Measurements from ENCODE around the gene TNNI2.

The TNNI2 gene

DNA sequence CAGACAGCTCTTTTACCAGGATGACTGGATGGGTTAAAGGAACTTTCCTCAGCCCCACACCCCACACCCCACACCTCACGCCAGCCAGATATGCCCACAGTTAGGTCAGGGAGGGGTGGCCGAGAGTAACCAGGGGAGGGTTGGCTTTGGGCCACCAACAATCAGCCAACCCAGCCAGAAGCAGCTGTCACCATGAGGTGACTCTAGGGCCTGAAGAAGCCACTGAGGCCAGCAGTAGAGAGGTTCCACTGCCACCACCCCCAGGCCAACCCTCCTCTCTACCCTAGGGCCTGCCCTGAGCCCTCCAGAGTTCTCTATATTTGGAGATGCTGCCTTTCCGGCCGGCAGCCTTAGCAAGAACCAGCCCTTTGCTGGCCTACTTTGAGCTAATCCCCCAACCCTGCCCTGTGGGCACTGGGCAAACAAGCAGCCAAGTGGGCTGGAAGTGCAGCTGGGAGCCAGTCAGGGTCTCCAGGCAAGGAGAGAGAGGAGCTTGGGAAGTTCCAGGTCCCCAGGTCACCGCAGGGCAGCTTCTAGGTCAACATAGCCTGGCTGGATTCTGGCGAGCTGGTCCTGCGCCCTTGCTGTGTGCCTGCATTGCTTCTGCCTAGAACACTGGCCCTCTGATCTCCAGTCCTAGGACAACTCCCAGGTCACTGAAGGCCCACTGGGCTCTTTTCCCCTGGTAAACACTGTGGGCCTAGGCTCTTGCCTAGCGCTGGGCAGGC, 16.0 kb upstream of the TNNI2 start:
- DNase-seq, result no peak

DNA sequence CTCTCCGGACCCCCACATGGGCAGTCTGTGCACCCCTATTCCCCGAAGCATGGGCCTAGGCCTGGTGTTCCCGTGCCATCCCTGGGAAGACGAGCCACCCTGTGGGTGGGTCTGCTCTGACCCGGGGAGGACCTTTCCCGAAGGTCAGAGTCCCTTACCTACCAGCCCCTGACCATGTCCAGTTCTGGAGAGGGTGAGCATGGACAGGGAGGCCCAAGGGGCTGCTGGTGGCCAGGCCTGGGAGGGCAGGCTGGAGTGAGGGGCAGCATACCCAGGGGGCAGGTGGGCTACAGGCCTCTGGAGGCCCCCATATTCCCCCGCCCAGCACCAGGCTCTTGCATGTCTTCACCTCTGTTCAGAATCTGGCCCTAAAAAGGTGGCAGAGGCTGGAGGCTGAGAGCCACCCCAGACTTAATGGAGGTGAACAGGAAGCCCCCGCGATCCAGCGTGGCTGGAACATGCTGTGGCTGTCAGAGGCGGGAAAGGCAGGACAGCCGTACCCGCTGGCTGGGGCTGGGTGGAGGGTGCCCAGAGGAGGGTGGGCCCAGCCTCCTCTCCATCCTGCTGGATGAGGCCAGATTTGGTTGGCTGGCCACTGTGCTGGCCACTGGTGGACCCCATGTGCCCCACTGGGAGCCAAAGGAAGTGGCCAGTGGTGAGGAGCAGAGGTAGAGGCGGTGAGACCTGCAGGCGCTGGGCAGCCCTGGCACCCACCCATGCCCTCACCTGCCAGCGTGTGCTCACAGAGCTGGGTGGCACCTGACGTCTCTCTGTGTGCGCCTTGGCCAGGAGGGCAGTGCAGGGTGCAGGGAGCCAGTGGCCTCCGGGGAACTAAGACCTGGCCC, 15.2 kb upstream of the TNNI2 start:
- no peak for DNase-seq

DNA sequence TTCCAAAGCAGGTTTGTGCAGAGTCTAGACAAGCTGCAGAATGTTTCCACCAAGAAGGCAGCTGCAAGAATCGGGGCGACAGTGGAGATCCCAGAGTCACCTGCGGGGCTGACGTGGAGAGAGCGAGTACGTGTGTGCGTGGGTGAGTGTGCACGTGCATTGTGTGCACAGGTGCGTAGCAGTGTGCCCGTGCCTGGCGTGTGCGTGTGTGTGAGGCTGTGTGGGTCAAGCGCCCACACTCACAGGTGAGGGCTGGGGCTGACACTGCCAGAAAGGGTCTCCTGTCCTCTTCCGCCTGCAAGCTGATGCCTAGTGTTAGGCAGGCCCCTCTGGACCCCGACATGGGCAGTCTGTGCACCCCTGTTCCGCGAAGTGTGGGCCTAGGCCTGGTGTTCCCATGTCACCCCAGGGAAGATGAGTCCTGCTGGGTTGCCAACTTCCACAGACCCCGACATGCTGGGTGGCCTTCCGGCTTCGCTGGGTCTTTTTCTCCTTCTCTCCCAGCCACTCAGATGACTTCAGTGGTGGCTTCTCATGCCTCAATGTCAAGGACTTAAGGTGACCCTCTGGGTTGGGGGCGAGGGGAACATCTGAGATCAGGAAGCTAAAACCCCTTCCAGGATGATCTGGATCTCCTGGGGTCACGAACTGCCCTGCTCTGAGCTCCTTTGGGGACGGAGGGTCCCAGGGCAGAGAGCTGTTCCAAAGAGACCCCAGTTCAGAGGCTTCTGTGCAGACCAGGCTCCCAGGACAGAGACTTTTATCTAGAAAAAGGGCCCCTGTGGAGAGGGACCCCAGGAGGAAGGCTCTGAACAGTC, 14.4 kb upstream of the TNNI2 start:
- DNase-seq, result no peak

DNA sequence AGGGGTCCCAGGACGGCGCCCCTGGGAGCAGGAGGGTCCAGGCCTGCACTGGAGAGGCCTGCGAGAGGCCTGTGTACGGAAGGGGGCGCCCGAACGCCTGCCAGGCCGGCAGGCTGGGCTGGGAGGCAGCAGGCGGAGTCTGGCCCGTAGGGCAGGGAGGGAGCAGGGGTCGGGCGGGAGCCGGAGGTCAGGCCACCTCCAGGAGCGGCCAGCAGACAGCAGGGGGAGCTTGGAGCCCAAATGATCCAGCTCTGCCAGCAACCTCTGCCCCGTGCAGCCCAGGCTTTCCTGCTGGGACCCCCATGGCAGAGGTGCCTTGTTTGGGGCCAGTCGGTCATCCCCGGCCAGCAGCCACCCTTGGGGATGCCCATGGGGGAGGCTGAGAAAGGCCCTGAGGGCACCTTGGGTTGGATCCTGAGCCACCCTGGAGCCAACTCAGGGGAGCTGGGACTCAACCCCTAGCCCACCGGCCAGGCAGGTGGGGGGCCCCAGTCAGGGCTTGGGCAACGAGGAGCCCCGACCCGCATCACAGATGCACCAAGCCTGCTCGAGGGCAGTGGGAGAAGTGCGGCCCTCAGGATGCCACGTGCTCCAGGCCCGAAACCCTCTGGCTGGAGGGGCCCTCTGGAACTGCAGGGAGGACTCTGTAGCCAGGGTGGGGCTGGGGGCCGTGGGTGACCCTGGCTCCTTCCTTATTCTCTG, 13.6 kb upstream of the TNNI2 start:
- no peak for DNase-seq

DNA sequence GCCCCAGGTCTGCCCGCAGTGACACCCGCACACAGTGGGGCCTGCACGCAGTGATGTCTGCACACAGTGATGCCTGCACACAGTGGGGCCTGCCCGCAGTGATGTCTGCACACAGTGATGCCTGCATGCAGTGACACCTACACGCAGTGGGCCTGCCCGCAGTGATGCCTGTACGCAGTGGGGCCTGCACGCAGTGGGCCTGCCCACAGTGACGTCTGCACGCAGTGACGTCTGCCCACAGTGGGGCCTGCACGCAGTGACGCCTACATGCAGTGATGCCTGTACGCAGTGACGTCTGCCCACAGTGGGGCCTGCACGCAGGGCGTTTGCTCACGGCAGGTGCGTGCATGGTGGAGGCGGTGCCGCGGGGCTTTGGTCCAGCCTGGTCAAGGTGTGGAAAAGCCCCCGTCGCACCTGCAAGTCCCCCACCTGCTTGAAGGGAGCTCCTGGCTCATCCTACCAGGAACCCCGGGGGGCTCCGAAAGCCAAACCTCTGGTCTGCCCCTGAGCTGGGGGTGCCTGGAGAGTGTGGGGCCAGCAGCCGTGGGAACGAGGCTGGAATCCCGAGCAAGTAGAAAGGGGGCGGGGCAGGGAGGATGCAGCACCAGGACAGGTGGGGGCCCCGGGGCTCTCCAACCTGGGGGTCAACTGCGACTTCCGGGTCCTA, 12.9 kb upstream of the TNNI2 start:
- no peak for DNase-seq

DNA sequence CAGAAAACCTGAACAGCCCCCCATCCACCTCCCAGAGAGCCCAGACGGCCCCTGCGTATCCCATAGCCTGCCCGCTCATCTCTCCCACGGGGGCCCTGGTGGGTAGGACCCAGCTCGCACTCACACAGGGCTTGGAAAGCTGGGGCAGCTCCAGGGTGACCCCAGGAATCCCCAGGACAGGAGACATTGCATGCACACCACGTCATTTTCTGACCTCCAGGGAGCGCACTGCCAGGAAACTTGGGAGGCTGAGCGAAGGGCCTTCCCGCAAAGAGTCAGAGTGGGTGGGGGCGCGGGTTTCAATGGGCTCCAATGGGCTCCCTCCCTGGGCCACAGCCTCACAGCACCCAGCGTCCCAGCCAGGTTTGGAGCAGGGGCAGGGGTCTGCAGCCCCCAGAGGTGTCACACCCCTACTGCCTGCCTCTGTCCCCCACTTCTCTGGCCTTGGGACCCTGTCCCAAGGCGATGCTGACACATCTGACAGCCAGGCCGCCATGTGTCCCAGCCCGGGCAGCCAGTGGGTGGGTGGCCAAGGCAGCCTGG, 12.2 kb upstream of the TNNI2 start:
- DNase-seq, result no peak

DNA sequence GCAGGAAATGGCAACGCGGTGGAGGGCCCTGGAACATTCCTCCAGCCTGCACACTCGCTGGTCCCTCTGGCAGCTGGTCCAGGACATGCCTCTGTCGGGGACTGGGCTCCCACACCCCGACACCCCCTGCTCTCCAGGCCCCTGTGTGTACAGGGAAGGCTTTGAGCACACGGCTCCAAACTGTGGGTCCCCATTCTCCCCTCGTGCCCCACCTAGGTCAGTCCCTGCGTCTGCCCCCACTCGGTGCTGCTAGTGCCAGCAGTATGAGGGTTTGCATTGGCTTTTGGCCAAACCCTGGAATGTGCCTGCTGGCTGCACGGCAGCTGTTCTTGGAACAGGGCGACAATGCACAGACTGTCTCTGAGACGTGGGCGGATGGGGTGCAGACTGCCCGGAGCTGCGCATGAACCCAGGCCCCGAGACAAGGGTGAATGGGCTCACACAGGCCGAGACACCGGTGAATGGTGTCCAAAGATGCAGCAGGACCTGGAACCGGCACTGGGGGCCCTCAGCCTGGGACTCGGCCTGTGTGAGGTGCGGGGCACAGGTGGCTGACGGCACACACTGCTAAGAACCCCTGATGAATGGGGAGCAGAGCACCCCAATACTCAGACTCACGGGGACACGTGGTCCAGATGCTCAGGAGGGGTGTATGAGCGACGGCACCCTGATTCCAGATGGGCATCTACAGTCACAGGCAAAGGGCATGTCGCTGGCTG, 11.5 kb upstream of the TNNI2 start:
- DNase-seq, result no peak

DNA sequence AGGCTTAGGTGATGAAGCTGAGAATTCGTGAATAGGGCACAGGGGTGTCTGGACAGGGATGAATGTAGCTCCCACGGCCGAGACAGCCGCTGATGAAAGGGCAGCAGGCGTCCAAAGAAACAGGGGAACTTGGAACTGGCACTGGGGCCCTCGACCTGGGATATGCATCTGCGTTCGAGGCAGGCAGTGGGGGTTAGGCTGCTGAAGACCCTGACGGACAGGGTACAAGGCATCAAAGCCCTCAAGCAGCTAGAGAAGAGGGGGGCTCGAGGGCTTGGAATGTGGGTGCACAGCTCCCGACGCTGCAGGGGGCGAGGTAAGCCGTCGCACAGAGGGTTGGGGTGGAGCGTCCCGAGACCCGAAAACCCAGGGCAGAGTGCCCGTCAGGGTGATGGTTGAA, 10.8 kb upstream of the TNNI2 start:
- no peak for DNase-seq

DNA sequence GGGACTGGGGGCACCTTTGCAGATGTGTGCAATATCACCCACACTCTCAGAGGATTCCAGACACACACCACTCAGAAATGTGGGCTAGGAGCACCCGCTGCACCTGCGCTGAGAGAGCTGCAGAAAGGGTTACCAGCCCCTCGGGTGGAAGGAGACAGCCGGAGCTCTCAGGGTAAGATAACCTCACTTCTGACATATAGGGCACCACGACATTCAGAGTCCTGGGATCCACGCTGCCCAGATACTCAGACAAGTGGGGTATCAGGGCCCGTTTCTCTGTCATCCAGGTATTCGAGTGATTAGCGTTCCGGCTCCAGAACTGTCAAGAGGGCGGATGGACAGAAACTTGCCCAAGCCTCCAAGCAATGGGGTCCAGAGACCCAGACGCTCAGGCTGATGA, 10.2 kb upstream of the TNNI2 start:
- no peak for DNase-seq

DNA sequence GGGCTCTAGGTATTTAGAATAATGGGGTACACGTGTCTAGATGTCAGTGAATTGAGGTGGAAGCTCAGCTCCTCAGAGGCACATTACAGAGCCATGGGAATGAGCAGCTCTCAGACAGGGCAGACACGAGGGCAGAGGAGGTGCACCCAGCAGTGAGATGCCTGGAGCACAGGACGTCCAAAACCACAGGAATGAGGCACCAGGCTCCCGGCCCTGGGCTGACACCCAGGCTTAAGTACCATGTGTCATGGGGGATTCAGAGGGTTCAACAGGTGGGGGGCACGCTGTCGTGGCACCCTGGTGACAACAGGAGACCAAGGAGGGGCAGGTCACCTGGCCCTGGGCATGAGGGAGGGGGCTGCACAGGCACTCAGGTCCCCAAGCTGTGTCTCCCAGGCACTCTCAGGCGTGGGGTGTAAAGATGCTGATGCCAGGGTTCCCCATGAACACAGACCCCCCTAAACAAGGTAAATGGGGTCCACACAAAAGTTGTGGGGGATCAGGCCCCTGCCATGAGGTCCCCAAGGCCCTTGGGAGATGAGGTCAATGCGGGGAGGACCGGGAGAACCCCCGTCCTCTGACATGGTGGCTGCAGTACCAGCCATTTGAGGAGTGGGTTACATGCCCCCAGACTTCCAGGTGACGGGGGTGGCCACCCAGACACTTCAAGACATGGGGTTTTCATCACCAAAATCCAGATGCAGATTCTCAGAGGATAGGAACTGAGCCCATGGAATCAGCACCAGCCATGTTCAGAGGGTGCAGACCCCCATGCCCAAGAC, 9.6 kb upstream of the TNNI2 start:
- DNase-seq, result no peak

DNA sequence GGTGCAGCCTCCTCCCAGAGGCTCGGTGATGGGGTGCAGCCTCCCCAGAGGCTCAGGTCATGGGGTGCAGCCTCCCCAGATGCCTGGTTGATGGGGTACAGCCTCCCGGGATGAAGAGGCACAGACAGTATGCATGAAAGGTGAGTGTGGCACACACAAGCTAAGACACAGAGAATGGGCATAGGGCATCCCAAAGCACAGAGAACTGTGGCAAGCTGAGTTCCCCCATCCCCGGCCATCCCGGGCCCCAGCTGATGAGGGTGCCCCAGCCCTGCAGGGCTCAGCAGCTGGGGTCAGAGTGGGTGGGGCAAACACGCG, 8.8 kb upstream of the TNNI2 start:
- DNase-seq, result no peak

DNA sequence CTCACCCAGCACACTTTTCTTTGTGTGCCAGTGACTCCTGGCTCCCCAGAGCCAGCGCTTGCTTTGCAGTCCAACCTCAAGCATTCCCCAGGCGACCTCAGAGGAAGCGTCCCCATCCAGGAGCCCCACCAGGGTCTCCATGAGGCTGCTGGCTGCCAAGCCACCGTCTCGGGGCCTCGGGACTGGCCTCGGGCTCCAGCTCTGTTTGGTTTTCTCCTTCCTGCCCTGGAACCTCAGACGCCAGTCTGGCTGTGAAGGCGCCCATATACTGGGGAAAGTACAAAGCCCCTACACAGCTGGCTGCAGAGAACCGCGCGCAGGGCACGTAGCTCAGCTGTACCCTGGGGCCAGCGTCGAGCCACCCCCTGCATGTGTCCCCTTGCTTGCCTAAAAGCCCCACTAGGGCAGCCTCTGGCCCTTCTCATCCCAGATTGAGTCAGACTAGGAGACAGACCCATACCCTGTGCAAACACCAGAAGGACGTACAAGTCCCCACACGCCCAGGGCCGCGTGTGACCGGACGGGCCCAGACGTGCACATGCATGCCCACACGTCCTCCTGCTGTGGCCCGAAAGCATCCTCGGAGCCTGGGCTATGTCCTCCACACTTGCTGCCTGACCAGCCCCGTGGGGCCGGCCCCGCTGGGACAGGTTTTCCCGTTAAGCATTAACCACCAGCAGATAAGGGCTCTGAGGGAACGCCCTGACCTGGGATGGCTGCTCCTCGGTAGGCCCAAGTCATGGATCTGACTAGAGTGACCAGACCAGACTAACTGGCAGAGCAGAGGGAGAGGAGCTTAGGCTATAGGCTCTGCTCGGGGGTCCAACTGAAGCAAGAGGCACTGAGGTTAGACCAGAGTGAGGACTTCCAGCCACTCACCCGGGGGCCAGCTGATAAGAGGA, 8.2 kb upstream of the TNNI2 start:
- no peak for DNase-seq

DNA sequence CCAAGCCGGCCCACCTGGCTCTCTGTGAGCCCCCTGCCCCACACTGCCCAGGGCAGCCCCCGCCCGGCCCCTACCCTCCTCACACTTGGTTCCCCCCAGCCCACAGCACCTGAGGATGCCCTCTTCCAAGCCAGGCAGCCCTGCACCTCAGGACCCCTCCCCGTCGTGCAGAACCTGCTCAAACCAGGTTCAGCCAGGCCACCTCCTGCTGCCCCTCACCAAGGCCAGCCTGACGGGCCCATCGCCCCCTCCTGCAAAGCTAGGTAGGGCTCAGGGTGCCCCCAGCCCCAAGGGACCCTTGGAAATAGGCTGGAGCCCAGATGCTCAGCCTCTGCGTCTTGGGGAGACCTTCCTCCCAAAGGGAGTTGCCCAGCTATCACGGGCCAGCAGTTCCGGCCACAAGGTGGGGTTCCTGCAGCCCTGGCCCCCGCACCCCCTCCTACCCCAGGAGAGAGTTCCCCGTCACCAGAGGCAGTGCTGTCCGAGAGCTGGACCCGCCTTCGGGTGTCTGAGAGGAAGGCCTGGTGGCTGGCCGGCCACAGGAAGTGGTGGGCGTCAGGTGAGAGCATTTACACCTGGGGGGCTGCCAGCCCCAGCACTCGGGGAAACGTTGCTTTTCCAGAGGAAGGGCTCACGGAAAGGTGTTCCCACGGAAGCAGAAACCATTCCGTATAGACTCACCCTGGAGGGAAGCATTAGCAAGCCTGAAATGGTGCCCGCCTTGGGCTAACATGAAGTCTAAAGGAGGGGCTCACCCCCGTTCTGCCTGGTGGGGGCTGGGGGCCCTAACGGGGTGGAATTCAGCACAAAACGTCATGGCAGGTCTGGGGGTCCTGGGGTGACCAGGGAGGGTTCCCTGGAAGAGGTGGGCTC, 7.2 kb upstream of the TNNI2 start:
- DNase-seq, result no peak

DNA sequence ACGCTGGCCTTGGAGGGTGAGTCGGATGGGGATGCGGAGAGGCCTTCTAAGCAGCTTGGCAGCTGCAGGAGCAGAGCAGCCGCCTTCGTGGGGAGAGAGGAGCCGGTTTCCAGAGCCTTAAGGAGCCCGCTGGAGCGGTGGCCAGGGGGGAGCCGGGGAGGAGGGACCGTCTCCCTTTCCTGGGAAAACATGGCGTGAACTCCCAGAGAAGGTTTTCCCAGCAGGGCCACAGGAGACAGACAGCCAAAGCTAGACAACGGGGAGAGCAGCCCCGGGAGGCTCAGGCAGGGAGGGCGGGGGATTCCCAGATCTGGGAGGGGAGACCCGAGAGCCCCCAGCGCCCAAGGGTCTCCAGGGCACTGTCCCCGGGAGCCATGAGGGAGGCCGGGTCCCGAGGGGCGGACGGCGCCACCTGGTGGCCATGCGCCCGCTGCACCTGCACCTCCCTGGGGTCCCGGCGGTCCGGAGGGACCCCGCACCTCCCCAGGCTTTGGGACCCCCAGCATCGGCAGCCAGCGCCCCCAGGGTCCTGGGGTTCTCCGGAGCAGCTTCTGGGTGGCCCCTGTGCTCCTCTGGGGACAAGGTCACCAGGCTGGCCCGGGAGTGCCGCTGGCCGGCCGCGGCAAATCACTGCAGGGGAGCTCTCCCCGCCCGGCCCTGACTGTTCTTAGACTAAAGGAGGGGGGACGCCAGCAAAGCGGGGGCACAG, 6.4 kb upstream of the TNNI2 start:
- peak; percentile 64 for DNase-seq

DNA sequence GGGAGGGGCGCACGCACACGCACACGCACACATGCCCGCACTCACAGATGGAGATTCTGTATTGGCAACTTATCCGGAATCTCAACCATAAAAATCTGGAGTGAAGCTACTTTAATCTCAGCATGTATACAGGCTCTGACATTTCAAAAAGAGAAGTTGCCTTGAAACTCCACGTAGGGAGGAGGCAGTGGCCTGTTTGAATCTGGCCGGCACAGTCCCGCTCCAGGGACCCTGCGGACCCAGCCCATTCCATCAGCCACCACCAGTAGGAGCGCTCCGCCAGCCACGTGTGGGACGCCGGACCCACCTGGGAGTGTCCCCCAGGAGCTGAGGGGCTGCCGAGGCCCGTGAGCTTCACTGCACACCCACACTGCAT, 5.9 kb upstream of the TNNI2 start:
- no peak for DNase-seq

DNA sequence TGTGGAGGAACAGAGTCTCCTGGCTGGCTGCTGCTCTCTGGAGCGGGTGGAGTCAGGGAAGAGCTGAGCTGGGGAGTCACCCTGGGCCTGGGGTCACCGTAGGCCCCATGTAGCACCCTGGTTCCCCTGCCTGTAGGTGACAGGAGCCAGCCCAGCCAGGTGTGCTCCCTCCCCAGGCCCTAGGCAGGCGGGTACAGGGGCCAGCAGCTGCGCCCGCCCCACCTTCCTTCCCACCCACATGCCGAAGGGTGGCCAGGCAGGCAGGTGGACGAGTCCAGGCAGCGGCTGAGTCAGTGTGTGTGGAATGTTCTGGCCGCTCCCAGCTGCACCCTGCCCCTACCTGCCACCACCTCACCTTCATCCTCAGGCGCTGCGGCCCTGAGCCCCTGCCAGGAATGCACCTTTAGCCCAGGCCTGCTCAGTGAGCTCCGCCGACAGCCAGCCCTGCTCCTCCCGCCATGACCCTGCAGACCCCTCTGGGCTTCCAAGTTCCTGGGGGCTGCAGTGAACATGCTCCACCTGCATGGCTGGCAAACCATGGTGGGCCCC, 4.6 kb upstream of the TNNI2 start:
- DNase-seq, result no peak

DNA sequence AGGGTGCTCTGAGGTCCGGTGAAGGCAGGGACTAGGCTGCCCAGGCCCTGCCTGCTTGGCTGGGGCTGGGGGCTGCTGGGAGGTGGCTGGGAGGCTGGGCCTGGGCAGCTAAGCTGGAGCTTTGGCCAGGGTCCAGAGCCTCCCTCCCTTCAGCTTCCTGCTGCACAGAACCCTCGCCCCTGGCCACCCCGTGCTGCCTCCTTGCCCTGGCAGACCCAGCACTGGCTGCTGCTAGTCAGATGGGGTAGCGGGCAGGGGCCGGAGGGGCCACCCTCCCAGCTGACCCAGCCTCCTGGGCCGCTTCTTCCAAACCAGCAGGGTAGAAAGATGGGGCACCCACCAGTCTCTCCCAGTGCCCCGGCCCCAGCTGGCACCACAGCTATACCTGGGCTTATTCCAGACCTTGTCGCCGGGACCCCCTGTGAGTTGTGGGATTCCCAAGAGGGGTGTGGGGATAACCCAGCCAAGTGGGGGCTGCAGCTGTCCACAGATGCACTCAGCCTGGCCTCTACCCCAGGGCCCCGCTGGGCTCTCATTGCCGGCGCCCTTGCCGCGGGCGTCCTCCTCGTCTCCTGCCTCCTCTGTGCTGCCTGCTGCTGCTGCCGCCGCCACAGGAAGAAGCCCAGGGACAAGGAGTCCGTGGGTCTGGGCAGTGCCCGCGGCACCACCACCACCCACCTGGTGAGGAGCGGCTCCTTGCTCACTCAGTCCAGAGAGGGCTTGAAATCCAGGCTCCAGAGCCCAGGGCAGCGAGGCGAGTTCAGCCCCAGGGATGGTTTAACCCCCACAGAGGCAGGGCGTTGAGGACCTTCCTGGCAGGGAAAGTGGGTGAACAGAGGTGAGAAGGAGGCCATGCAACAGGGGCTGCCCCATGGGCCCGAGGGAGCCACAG, 3.8 kb upstream of the TNNI2 start, which contains the start of gene SYT8:
Gene SYT8, plus strand, starts transcription at position 212 of the 892 bp plus-strand sequence. Its CDS starts 116 bp downstream, at position 328.
- DNase-seq, result no peak

Measured in CD4-positive, alpha-beta T cell treated with Interleukin-12 subunit alpha and Interleukin-12 subunit beta, for 1 hour (primary cell).